AML-193 (cell line): ENCODE data around the gene GPR39.

Experiments used
- DNase-seq, 2 experiments: peaks; one replicate each; lab custom pipeline; 2025; lab: John Stamatoyannopoulos, UW

Gene GPR39

GRCh38 chr2:132642415-132642814, 225.8 kb downstream of the GPR39 start:
- DNase-seq, result no peak

GRCh38 chr2:132645176-132645575, 228.6 kb downstream of the GPR39 start:
- no peak for DNase-seq

- DNase-seq, result peak in 1 of 2 experiments; percentile 1
Observed at GRCh38 chr2:132645722-132646539, 229.3 kb downstream of the GPR39 start.

- no peak for DNase-seq
Observed at GRCh38 chr2:132646540-132647108, 230.0 kb downstream of the GPR39 start.

- DNase-seq, result peak; percentile 2 to 16
Observed at GRCh38 chr2:132651115-132652045, 234.8 kb downstream of the GPR39 start.

GRCh38 chr2:132652474-132652873, 235.9 kb downstream of the GPR39 start:
- no peak for DNase-seq

GRCh38 chr2:132654335-132654734, 237.7 kb downstream of the GPR39 start:
- no peak for DNase-seq

GRCh38 chr2:132654968-132655367, 238.4 kb downstream of the GPR39 start:
- no peak for DNase-seq

GRCh38 chr2:132656266-132656975, 239.8 kb downstream of the GPR39 start:
- DNase-seq, result no peak

- no peak for DNase-seq
Observed at GRCh38 chr2:132659331-132659730, 242.7 kb downstream of the GPR39 start.

- DNase-seq, result no peak
Observed at GRCh38 chr2:132662732-132663131, 246.1 kb downstream of the GPR39 start.

GRCh38 chr2:132664096-132664495, 247.5 kb downstream of the GPR39 start:
- no peak for DNase-seq

- no peak for DNase-seq
Observed at GRCh38 chr2:132665401-132666140, 249.0 kb downstream of the GPR39 start.

- no peak for DNase-seq
Observed at GRCh38 chr2:132667706-132668105, 251.1 kb downstream of the GPR39 start.

- no peak for DNase-seq
Observed at GRCh38 chr2:132668189-132668823, 251.7 kb downstream of the GPR39 start.

- DNase-seq, result no peak
Observed at GRCh38 chr2:132668987-132669907, 252.6 kb downstream of the GPR39 start.

- no peak for DNase-seq
Observed at GRCh38 chr2:132669908-132670495, 253.4 kb downstream of the GPR39 start, which contains the start of gene LYPD1. Gene LYPD1, minus strand, starts transcription at chr2:132670205. Its CDS starts 273 bp downstream, at chr2:132669932.

- no peak for DNase-seq
Observed at GRCh38 chr2:132670496-132671150, 254.0 kb downstream of the GPR39 start.
